Measurements from ENCODE around the gene PCDHGA8.
"Not testable (repeated sequence)": the region's sequence is repeated elsewhere in the genome, so short reads cannot be mapped to it uniquely, and the experiment has no call there.

Gene PCDHGA8

DNA sequence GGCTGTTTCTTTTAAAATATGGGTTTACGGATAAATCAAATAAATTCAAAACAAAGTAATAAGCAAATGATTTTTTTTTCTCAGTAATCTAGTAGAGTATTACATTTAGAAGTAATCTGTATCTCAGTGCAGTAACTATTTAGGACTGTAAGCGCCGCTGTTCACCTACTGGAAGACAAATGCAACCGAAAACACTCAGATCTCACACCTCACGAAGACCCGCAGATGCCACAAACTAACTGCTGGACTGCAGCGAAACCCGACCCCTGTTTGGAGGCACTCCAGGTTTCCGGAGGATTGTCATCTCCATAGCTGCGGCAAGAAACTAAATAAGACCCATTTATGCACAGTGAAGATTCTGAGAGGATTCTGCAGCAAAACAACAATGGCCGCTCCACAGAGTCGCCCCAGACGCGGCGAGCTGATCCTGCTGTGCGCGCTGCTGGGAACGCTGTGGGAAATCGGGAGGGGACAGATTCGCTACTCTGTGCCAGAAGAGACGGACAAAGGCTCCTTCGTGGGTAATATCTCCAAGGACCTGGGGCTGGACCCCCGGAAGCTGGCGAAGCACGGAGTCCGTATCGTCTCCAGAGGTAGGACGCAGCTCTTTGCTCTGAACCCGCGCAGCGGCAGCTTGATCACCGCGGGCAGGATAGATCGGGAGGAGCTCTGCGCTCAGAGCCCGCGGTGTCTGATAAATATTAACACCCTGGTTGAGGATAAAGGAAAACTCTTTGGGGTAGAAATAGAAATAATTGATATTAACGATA lies at the start of gene PCDHGA8:
TSS of gene PCDHGA8 (plus strand) at position 205 of the 770 bp plus-strand sequence. CDS start at position 386, 181 bp downstream.
- DNase-seq: no peak

DNA sequence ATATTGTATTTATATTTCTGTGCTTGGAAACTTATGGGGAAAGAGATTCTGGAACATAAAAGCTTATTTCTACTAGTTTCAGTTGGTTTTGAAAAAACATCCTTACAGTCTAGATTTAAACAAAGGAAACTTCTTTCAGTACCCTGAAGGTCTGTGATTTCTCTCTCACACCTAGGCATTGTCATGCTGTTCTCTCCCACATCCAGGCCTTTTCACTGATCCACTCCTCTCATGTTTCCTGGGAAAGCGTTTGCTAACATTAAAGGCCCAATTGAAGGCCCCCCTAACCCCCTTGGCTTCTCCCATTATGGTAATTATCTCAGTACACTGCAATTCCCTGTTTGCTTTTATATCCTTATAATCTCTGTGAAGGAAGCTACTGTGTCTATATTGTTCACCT lies 49.7 kb upstream of the PCDHGA8 start:
- DNase-seq: no peak

- DNase-seq: no peak
Observed at GRCh38 chr5:141343242-141343952, 49.0 kb upstream of the PCDHGA8 start, which contains the start of gene PCDHGA3. Gene PCDHGA3 (plus strand): TSS chr5:141343829. CDS start chr5:141344034, 205 bp downstream.

DNA sequence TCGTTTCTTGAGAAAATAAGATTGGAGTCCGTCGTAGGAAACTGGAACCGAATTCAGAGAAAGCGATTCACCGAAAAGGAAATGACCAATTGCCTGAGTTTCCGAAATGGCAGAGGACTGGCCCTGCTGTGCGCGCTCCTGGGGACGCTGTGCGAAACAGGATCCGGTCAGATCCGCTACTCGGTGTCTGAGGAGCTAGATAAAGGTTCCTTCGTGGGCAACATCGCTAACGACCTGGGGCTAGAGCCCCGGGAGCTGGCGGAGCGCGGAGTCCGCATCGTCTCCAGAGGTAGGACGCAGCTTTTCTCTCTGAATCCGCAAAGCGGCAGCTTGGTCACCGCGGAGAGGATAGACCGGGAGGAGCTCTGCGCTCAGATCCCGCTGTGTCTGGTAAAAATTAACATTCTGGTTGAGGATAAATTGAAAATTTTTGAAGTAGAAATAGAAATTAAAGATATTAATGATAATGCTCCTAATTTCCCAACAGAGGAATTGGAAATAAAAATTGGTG lies 48.4 kb upstream of the PCDHGA8 start:
- no peak for DNase-seq

- no peak for DNase-seq
Observed at GRCh38 chr5:141345327-141345726, 47.1 kb upstream of the PCDHGA8 start.

GRCh38 chr5:141346017-141346416 lies 46.4 kb upstream of the PCDHGA8 start:
- not testable (repeated sequence) for DNase-seq

DNA sequence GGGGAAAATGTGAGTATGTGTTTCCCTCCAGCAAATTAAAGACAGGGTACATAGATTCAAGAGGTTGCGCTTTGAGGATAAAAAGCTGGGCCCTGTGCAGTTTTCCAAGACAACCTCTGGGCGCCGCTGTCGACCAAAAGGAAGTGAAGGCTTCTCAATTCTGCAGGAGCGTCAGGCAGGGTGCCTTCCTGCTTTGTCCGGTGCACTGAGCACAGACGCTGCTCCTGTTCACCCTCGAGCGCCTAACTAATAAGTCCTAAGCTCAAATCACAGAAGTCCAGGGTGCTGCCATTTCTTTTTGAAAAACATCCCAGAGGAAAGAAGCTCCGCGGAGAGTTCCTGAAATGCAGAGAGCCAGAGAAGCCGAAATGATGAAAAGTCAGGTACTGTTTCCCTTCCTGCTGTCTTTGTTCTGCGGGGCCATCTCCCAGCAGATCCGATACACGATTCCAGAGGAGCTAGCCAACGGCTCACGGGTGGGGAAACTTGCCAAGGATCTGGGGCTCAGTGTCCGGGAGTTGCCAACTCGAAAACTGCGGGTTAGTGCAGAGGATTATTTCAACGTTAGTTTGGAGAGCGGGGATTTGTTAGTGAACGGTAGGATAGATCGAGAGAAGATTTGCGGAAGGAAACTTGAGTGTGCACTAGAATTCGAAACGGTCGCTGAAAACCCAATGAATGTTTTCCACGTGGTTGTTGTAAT lies 42.4 kb upstream of the PCDHGA8 start, which contains the start of gene PCDHGB1:
TSS of gene PCDHGB1 (plus strand) at position 183 of the 703 bp plus-strand sequence. CDS start at position 345, 162 bp downstream.
- no peak for DNase-seq

GRCh38 chr5:141351591-141351990 lies 40.8 kb upstream of the PCDHGA8 start:
- DNase-seq: no peak

GRCh38 chr5:141354900-141355469 lies 37.4 kb upstream of the PCDHGA8 start, which contains the start of gene PCDHGA4:
Gene PCDHGA4 (plus strand): TSS chr5:141355021. CDS start chr5:141355108, 87 bp downstream.
- DNase-seq: no peak

GRCh38 chr5:141355641-141356040 lies 36.8 kb upstream of the PCDHGA8 start:
- DNase-seq: no peak

- no peak for DNase-seq
Observed at GRCh38 chr5:141356133-141356532, 36.3 kb upstream of the PCDHGA8 start.

- no peak for DNase-seq
Observed at GRCh38 chr5:141356950-141357349, 35.5 kb upstream of the PCDHGA8 start.

DNA sequence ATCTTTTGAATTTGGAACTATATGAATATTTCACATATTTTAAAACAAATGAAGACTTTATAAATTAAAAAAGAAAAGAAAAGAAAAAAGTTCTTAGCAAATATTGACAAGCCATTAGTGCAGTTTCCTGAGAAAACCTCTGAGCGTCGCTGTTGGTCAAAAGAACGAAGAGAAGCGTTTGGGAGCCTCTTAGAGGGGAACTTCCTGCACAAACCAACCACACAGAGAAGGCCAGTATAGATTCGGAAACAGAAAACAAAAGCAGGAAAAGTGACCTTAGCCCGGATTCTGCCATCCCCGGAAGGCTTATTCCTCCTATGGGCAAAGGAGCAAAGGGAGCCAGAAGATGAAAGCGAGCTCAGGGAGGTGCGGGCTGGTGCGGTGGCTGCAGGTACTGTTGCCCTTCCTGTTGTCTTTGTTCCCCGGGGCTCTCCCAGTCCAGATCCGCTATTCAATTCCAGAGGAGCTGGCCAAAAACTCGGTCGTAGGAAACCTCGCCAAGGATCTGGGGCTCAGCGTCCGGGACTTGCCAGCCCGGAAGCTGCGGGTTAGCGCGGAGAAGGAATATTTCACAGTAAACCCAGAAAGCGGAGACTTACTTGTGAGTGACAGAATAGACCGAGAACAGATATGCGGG lies 32.5 kb upstream of the PCDHGA8 start, which contains the start of gene PCDHGB2:
TSS of gene PCDHGB2 (plus strand) at position 205 of the 637 bp plus-strand sequence. CDS start at position 347, 142 bp downstream.
- DNase-seq: no peak

GRCh38 chr5:141360685-141361084 lies 31.7 kb upstream of the PCDHGA8 start:
- DNase-seq: no peak

DNA sequence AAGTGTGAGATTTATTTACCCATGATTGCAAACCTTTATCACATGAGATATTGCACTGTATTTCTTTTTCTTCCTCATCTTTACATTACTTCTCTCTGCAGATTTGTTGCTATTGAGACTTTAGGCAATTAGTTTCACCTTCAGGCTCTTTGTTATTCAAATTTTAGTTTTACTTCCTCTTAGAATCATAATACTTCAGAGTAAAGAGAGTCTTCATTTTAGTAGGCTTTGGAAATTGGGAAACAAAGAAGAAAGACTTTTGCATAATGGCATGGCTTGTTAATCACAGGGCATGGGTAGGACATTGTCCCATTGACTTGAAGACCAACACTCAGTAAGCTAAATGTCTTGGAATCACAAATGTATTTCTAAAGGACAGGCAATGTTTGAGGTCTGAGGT lies 29.7 kb upstream of the PCDHGA8 start:
- DNase-seq: no peak

- DNase-seq: no peak
Observed at GRCh38 chr5:141363952-141364660, 28.3 kb upstream of the PCDHGA8 start, which contains the start of gene PCDHGA5. Gene PCDHGA5 (plus strand): TSS chr5:141364162. CDS start chr5:141364331, 169 bp downstream.

- DNase-seq: no peak
Observed at GRCh38 chr5:141366016-141366896, 26.2 kb upstream of the PCDHGA8 start.

DNA sequence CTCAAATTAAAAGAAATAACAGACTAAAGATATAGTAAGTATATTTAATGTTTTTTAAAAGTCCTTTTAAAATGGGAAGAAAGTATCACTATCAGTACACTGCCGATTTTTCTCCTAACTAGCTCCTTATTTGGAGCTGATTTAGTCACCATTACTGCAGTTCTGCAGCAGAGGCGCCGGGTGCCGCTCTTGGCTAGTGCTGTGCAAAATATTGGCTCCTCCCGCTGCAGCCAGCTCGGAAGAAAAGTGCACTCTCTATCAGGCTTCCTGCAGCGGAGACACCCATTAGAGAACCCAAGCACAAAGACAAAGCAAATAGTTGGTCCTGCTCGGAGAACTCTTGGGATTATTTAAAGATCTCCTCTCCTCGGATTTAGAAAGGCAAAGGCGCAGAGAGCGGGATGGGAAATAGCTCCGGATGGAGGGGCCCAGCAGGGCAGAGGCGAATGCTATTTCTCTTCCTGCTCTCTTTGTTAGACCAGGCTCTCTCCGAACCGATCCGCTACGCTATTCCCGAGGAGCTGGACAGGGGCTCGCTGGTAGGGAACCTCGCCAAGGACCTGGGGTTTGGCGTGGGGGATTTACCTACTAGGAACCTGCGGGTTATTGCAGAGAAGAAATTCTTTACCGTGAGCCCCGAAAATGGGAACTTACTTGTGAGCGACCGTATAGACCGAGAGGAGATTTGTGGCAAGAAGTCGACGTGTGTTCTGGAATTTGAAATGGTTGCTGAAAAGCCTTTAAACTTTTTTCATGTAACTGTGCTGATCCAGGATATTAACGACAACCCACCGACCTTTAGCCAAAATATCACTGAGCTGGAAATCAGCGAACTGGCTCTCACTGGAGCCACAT lies 22.2 kb upstream of the PCDHGA8 start, which contains the start of gene PCDHGB3:
TSS of gene PCDHGB3 (plus strand) at position 249 of the 855 bp plus-strand sequence. CDS start at position 402, 153 bp downstream.
- no peak for DNase-seq

All from hippocampal formation (tissue), 2 donors.